ENCODE data around the gene DLG4.

DNA sequence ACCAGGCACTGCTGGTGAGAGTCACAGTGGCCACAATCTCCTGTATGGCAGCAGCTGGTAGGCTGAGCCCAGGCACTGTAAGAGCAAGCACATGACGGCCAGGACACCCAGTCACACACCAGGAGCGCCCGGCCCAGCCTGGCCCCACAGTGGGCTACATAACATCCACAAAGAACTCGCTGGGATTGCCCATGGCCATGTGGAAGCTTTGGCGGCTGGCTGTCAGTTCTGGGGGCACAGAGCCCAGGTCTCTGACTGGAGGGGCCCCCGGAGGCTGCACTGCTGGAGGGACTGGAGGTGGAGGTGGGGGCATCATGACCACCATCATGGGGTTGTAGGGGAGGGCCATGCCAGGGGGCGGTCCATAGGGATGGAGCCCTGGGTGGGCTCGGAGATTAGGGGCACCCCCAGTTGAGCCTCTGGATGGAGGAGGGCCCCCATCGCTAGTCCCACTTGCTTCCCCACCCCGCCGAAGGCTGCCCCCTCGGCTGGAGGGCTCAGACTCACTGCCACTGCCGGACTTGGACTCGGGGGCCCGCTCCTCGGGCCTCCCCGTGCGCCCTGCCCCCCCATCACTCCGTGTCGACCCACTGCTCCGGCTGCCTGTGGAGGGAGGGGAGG is 6.2 kb upstream of the DLG4 start:
- TF ChIP-seq, protein P1, sequence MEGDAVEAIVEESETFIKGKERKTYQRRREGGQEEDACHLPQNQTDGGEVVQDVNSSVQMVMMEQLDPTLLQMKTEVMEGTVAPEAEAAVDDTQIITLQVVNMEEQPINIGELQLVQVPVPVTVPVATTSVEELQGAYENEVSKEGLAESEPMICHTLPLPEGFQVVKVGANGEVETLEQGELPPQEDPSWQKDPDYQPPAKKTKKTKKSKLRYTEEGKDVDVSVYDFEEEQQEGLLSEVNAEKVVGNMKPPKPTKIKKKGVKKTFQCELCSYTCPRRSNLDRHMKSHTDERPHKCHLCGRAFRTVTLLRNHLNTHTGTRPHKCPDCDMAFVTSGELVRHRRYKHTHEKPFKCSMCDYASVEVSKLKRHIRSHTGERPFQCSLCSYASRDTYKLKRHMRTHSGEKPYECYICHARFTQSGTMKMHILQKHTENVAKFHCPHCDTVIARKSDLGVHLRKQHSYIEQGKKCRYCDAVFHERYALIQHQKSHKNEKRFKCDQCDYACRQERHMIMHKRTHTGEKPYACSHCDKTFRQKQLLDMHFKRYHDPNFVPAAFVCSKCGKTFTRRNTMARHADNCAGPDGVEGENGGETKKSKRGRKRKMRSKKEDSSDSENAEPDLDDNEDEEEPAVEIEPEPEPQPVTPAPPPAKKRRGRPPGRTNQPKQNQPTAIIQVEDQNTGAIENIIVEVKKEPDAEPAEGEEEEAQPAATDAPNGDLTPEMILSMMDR (IDR thresholded peaks at IDR 0.05; ENCODE audit: low read depth, low read length, poor library complexity, severe bottlenecking) = no peak
- TF ChIP-seq EZH2phosphoT487 (IDR thresholded peaks at IDR 0.05; ENCODE audit: borderline replicate concordance, low read length) = no peak

All from DOHH2 (cell line).